Stimulated activated CD4-positive, alpha-beta T cell treated with anti-CD3 and anti-CD28 coated beads, Interleukin-12 subunit alpha, Interleukin-12 subunit beta, amount 100 ng/mL, for 24 hours (primary cell): ENCODE measurements around the gene FSD1.

Experiments used
- DNase-seq, 2 experiments: peaks; one replicate each; pipeline ENCODE4 v3.0.0-alpha.2; 2020; ENCODE audit warnings: low read depth in 2 of 2

The FSD1 gene

GRCh38 chr19:4319067-4319718, 14.8 kb downstream of the FSD1 start:
- no peak for DNase-seq

GRCh38 chr19:4320419-4320818, 16.0 kb downstream of the FSD1 start:
- no peak for DNase-seq

- no peak for DNase-seq
Measured at GRCh38 chr19:4322942-4323665, 18.7 kb downstream of the FSD1 start.

- no peak for DNase-seq
Measured at GRCh38 chr19:4323692-4324091, 19.3 kb downstream of the FSD1 start.

- no peak for DNase-seq
Measured at GRCh38 chr19:4324228-4324627, 19.8 kb downstream of the FSD1 start.

- DNase-seq: no peak
Measured at GRCh38 chr19:4326215-4326836, 21.9 kb downstream of the FSD1 start.

GRCh38 chr19:4326837-4327251, 22.4 kb downstream of the FSD1 start:
- no peak for DNase-seq

GRCh38 chr19:4327252-4327876, 23.0 kb downstream of the FSD1 start:
- peak; percentile 60 to 81 for DNase-seq

- no peak for DNase-seq
Measured at GRCh38 chr19:4327877-4328242, 23.5 kb downstream of the FSD1 start.

GRCh38 chr19:4328243-4328990, 24.0 kb downstream of the FSD1 start:
- DNase-seq: peak; percentile 98 to 99

- DNase-seq: peak in 1 of 2 experiments; percentile 64
Measured at GRCh38 chr19:4328991-4329681, 24.7 kb downstream of the FSD1 start.

GRCh38 chr19:4329858-4330257, 25.5 kb downstream of the FSD1 start:
- DNase-seq: no peak

GRCh38 chr19:4334929-4335570, 30.7 kb downstream of the FSD1 start:
- no peak for DNase-seq

- DNase-seq: no peak
Measured at GRCh38 chr19:4337906-4338440, 33.6 kb downstream of the FSD1 start.

- no peak for DNase-seq
Measured at GRCh38 chr19:4338441-4339355, 34.3 kb downstream of the FSD1 start, which contains the start of gene STAP2. TSS of gene STAP2 (minus strand) at chr19:4338827. CDS start at chr19:4338753, 74 bp downstream.

GRCh38 chr19:4342314-4342614, 37.9 kb downstream of the FSD1 start:
- no peak for DNase-seq

GRCh38 chr19:4342615-4343369, 38.4 kb downstream of the FSD1 start:
- DNase-seq: peak; percentile 86 to 88
